NCI-H345 treated with DMSO at 0.1 percent for 48 hours (cell line): ENCODE results near the gene PEX16.
"Not testable (repeated sequence)": the region's sequence is repeated elsewhere in the genome, so short reads cannot be mapped to it uniquely, and the experiment has no call there.

Experiments
- DNase-seq: peaks from one replicate; lab custom pipeline; 2025; ENCODE audit not compliant: unreplicated experiment; lab: John Stamatoyannopoulos, UW

PEX16 gene

DNA sequence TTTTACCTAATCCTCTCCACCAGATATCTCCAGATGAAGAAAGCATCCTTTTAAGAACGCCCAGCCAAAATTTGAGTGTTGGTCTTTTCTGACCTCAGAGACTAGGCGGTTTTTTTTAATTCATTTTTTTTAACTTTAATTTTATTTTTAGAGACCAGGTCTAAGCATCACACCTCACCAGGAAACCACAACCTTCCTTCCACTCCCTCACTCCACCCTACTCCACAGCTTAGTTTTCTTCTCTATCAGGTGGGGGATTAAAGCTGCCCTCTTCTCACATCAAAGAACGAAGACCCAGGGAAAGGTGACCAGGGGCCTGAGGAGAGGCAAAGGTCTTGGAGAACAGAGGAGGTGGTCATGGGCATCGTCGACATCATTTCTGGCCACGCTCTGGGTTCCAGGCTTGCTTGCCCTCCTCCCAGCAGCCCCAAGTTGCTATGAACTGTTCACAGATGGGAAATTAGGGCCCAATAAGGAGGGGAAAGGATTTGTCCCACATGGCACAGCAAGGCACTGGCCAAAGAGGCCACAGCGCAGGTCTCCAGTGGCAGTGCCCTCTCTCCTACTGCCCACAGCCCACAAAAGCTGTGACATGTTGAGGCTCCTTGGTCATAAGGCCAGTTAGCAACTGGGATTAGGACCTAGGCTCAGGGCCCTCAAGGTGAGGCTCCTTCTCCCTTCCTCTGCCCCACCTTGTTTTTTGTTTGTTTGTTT is 1.4 kb upstream of the PEX16 start:
- DNase-seq: no peak

DNA sequence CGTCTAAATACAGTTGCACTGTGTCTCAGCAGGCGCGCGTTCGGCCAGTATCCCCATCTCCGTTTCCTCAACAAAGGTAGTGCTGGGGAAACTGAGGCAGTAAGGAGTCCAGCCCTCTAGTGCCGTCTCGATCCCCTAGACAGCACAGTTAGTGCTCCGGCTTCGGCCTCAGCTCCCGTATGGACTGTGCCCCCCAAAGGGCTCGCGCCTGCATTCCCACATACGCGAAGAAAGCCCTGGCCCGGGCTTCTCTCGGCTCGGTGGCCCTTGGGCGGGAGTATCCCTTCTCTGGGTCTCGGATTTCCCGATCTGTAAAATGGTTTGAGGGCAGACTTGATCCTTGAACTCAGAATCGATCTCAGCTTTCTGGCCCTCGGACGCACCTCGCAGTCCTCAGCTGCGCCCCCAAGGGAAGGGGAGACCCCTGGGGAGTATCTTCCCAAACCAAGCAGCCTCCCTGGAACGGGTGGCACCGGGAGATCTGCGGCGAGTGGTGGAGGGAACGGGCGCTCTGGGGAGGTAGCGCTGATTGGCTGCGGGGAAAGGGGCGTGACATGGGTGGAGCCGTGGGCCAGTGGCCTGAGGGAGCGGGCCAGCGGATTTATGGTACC is 759 bp upstream of the PEX16 start:
- DNase-seq: peak; percentile 56

DNA sequence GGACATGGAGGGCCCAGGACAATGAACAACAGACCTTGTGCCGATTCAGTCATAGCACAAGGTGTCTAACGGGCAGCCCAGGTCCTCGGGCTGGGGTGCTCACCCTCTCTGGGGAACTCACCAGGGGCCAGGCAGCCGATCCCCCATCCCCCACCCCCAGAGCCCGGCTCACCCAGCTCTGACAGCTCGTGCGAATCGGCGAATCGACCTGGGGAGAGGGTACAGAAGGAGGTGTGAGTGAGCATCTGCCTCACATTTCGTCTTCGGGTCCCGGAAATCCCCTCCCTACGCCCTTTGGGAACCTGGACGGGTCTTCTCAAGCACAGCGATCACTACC is 423 bp downstream of the PEX16 start:
- DNase-seq: no peak

DNA sequence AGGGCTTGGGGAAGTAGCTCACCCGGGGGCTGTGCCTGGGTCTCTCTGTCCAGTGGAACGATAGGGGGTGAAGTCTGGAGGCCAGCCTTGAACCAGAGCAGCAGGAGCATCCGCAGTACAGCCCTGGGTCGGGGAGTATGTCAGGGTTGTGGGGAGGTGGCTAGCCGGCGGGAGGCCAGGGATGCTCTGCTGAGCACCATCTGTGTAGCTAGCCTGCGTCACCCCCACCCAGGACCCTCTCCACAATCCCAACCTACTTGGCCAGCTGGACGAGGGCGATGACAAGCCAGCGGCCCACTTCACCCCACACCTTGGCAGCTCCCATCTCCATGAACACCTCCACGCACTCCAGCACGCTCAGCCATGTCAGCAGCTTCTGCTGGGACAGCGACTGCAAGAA is 2.2 kb downstream of the PEX16 start:
- no peak for DNase-seq

DNA sequence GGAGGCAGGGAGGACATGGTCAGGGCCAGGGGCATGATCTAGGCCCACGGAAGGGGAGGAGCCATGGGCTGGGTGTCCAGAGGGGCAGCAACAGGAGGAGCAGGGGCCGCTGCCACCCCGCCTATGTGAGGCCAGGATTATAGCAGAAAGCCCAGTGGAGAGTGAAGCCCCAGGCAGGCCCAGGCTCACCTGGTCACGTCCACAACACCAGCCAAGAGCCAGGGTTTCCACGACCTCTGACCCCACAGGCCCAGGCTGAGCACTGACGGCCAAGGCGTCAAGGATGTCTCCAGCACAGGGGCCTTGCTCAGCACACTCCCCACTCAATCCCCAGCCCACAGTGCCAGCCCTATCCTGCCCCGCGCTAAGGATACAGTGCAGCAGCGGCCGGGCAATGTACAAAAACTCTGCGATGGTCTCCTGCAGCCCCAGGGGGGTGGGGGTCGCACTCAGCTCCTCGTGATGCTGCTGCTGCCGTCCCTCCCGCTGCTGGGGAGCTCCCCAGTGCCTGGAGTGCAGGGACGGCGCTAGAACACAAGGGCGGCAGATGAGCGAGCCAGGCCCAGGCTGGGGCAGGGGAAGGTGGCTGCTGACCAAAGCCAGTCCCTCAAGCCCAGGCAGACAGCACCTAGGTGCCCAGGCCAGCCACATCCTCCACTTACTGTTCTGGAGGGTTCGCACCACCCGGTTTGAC is 3.6 kb downstream of the PEX16 start:
- no peak for DNase-seq

DNA sequence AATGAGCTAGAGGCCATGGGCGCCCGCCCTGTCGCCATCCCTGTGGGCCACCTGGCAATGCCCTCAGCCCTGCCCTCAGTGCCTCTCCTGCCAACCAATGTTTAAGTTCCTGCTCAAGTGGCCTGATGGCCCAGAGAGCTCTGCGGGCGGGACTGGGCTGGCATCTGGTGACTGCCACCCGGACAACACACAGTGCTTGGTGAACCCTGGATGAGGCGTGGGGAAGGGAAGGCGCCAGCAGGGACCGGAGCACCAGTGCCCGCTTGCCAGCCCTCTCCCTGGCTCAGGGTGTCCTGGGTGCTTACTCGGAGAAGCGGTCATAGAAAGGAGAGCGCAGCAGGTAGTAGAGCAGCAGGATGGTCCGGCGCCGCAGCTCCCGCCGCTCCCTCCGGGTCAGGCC is 4.2 kb downstream of the PEX16 start:
- no peak for DNase-seq

DNA sequence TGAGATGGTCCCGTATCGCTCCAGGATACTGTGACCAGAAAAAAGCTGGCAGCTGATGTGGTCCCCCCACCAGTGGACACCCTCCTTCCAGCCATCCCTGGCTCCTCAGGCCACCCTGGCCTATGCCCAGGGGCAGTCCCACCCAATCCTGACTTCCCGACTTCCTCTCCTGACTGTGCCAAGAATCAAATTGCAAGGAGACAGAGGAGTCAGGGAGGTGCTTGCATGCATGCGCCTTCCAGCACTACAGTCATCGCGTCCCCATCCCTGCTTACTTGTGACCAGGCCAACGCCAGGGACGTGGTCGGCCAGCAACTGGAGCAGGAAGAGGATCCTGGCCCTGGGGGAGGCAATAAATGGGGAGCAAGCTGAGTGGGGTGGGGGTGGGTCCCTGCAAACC is 7.1 kb downstream of the PEX16 start:
- no peak for DNase-seq

DNA sequence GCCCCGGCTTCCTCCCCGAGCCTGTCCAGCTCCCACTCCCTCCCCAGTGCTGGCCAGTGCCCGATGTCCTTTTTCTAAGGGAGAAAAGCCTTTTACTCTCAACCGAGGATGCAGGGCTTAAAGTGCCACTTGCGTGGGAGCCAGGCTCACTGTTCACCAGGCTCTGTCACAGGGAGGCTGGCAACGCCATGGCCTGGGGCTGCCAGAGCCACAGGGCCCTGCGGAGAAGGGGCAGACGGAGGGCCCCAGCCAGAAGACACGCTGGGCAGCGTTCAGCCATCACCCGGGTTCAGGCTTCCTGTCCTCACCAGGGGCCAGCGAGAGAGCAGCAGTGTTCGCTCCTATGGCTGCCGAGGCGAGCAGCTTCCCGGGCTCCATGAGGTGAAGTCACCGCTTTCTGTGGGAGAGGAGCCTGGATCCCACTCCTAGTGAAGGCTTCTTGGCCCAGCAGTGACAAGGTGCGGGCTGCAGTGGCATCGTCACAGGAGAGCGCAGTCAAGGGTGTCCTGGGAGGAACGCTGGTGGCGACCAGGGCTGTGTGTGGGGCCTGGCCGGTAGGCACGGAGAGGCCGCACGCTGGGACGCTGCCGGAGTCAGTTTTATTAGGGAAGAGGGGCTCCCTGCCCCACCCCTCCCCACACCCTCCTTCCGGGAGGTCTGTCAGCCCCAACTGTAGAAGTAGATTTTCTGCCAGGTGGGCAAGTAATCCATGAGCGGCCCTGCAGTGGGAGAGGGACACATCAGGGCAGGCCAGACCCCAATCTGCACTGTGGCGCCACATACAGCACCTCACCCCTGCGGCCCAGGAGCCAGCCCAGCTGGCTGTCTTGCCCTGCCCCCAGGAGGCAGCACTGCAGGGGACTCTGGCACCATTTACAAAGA is 7.8 kb downstream of the PEX16 start:
- no peak for DNase-seq

DNA sequence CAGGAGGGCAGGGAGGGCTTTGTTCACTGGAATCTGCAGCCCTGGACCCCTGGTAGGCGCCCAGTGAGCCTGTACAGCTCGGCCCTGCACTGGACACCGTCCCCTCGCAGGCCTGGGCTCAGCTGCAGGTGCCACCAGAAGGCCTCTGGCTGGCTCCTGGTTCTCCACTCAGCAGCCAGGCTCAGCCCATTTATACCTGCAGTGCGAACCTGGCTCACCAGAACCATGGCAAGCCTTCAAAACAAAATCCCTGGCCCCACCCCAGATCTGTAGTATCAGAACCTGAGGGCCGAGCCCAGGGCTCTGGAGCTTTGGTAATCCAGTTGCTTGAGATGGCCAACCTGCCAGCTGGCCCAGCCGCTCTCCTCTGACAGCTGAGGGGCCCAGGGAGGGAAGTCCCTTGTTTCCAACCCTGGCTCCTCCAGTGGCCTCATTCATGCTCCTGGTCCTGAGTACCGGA is 9.7 kb downstream of the PEX16 start:
- DNase-seq: no peak

DNA sequence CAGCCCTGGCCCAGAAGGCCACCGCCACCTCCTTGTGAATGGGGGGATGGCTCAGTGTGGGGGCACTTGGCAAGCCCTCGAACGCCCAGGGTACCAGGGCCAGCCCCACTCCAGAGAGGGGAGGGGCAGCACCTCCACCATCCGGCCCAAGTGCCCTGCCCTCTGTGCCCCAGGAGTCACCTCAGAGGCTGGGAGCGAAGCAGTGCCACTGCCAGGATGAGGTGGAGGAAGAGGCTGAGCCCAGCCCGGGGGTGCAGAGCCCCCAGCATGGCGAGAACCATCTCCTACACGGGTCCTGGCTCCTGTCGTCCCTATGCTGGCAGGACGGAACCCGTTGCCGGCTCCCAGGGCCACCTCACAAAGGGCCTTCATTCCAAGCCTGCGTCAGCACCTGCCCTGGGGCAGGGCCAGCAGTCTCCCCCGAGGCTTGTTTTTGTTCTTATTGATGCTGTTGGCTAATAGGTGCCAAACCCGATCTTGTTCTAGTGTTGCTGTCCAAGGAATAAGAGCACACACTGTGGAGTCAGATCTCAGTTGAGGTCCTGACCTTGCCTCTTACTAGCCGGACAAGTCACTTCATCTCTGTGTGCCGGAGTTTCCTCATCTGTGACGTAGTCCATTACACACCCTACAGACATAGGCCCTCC is 10.6 kb downstream of the PEX16 start, which contains the start of gene FREY1:
TSS of gene FREY1 (minus strand) at position 307 of the 647 bp plus-strand sequence. CDS start at position 281, 26 bp downstream.
- no peak for DNase-seq

DNA sequence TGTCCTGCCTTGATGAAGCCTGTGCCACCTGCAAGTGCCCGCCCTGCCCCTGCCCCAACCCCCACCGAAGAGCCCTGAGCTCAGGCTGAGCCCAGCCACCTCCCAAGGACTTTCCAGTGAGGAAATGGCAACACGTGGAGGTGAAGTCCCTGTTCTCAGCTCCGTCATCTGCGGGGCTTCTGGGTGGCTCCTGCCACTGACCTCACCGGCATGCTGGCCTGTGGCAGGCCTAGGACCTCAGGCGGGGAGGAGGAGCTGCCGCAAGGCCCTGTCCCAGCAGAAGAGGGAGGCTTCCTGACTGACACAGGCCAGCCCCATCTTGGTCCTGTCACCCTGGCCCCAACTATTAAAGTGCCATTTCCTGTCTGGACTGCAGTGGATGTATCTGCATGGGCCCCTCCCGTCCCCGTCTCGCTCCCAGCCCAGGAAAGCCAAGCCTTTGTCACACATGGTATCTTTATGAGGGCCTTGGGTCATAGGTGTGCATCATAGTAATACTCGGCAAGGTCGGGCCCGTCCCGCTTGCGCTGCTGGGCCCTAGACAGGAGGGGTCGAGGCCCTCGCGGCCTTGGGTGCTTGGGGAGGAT is 11.5 kb downstream of the PEX16 start:
- DNase-seq: no peak

DNA sequence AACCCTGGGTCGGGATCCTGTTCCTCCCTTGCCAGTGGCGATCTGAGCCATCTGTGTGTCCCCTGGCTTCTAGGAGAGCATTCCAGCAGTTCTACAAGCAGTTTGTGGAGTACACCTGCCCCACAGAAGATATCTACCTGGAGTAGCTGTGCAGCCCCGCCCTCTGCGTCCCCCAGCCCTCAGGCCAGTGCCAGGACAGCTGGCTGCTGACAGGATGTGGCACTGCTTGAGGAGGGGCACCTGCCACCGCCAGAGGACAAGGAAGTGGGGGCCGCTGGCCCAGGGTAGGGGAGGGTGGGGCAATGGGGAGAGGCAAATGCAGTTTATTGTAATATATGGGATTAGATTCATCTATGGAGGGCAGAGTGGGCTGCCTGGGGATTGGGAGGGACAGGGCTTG is 12.1 kb downstream of the PEX16 start:
- not testable (repeated sequence) for DNase-seq

DNA sequence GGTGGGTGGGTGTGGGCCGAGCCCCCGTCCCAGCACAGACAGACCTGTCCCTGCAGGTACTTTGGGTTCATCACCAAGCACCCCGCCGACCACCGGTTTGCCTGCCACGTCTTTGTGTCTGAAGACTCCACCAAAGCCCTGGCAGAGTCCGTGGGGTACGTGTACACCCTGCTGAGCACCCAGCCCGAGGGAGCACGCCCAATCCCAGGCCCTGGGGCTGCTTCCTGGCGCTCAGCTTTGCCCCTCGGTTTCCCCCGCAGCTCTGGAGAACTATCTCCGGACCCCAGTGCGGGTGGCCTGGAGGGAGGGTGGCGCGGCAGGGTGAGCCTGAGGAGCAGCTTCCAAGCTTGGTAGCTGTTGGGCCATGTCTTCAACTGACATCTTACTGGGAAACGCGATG is 12.6 kb downstream of the PEX16 start:
- no peak for DNase-seq

DNA sequence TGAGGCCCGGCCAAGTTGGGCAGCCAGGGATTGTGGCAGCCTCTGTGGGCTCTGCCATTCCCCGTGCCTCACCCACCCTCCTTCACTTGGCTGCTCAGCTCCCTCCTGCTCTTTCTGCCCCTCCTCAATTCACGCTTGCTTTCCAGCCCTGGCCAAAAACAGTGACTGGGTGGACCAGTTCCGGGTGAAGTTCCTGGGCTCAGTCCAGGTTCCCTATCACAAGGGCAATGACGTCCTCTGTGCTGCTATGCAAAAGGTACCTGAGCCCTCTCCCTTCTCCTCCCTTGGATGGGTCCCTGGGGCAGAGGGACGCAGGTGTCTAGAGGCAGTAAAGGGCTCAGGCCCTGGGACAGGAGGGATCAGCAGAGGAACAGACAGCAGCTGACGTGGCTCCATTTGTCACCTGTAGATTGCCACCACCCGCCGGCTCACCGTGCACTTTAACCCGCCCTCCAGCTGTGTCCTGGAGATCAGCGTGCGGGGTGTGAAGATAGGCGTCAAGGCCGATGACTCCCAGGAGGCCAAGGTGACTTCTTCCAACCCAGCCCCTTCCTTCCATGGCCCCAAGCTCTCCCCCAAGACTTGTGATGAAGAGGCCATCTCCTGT is 13.3 kb downstream of the PEX16 start:
- DNase-seq: no peak

DNA sequence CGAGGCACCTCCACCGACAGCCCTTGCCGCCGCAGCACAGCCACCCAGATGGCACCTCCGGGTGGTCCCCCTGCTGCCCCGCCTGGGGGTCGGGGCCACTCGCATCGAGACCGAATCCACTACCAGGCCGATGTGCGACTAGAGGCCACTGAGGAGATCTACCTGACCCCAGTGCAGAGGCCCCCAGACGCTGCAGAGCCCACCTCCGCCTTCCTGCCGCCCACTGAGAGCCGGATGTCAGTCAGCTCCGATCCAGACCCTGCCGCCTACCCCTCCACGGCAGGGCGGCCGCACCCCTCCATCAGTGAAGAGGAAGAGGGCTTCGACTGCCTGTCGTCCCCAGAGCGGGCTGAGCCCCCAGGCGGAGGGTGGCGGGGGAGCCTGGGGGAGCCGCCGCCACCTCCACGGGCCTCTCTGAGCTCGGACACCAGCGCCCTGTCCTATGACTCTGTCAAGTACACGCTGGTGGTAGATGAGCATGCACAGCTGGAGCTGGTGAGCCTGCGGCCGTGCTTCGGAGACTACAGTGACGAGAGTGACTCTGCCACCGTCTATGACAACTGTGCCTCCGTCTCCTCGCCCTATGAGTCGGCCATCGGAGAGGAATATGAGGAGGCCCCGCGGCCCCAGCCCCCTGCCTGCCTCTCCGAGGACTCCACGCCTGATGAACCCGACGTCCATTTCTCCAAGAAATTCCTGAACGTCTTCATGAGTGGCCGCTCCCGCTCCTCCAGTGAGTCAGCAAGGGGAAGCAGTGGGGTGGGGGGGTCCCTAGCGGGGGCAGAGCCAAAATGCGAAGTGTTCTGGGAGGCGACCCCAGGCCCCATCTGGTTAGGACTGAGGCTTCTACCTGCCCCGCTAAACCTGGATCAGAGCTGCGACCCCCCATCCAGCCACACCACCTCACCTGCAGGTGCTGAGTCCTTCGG is 15.0 kb downstream of the PEX16 start:
- no peak for DNase-seq

DNA sequence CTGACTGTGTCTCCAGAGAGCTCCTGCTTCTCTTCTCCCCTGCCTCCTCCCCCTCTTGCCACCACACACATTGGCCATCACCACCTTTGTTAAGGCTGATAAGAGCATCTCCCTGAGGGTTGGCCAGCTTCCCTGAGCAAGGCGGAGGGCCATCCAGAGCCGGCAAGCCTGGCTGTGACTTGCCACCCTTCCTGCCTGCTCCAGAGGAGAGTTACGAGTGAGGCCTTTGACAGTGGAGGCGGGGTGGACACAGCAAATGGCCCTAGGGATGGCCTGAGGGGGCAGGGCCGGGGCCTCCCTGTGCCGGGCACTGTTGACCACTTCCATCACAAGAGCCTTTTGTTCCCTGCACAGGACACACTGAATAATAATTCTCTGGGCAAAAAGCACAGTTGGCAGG is 16.1 kb downstream of the PEX16 start:
- no peak for DNase-seq

DNA sequence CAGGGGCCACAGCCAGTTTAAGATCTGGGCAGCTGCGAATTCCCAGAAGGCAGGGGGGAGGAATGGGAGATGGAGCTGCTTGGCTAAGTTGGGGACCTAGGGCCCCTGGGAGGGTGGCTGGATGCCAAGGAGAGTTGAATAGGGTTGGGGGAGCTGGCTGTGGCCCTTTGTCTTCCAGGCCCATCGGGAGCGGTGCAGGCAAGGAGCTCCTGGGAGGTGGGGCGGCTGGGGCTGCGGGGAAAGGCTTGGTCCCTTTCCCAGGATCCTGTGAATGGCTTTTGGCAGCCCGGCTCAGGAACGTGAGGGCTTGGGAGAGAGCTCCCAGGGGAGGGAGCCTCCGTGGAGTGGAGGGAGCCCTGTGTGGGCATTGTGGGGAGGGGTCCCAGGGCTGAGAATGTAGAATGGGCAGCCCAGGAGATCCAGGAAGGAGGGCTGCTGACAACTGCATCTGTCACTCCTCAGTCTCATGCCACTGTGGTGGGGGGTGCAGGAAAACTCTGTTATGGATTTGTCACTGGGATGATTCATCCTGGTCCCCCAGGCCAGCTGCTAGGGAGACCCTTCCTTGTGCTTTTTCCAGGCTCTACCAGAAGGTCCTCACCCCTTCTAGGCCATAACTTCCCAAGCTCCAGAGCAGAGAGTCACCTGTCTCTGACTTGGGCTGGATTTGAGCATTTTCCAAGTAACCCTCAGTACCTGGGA is 16.6 kb downstream of the PEX16 start:
- DNase-seq: no peak

DNA sequence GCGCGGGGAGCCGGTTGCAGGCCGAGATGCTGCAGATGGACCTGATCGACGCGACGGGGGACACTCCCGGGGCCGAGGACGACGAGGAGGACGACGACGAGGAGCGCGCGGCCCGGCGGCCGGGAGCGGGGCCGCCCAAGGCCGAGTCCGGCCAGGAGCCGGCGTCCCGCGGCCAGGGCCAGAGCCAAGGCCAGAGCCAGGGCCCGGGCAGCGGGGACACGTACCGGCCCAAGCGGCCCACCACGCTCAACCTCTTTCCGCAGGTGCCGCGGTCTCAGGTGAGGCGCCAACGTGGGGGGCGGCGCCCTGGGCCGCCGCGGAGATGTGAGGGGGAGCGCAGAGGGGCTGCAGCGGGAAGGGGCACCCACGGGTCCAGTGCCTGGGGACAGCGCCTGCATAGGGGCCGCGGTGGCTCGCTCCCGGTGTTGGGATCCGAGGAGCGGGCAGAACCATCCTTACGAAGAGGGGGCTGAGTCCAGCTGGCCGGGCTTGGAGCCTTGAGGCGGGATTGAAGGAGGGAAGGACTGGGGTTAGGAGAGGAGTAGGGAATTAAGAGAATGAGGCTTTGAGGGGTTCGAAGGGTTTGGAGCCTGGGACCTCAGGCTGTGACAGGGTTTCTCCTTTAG is 17.4 kb downstream of the PEX16 start:
- not testable (repeated sequence) for DNase-seq
